Keratinocyte (primary cell): Measurements from ENCODE around the gene ADAMTSL1.

Experiments
- CTCF ChIP-seq, 3 experiments: IDR thresholded peaks in 1 of 3; conservative IDR thresholded peaks in 1 of 3; optimal IDR thresholded peaks in 1 of 3; 2 replicates in 2 of 3; 3 replicates in 1 of 3; pipeline versions ENCODE3 to v1.5.1; 2011; ENCODE audit warnings: low read length in 3 of 3, mild to moderate bottlenecking in 3 of 3, moderate library complexity in 2 of 3, control low read depth in 1 of 3, inconsistent platforms in 1 of 3; ENCODE audit not compliant: insufficient read depth in 2 of 3; ENCODE audit errors: extremely low read depth in 1 of 3
- EZH2 ChIP-seq: IDR thresholded peaks from one replicate; pipeline ENCODE4 v1.6.1; 2012; ENCODE audit warnings: inconsistent platforms, mild to moderate bottlenecking, low read length, moderate library complexity

- TF ChIP-seq CTCF (optimal IDR thresholded peaks at IDR 0.05 in 1 of 3, IDR thresholded peaks at IDR 0.05 in 1 of 3, conservative IDR thresholded peaks at IDR 0.05 in 1 of 3; ENCODE audit: extremely low read depth in 1 of 3, insufficient read depth in 2 of 3, low read length in 3 of 3) (no peak), EZH2 (no peak)
Measured at GRCh38 chr9:18925880-18926279, 451.9 kb downstream of the ADAMTSL1 start.
